Dermis microvascular lymphatic vessel endothelial cell (primary cell): ENCODE data around the gene ATG14. TPM values are rescaled to one million over a fixed set of nuclear protein-coding genes. Genes with fewer than 3 reads are reported as not detected.
"Not testable (repeated sequence)": the region's sequence is repeated elsewhere in the genome, so short reads cannot be mapped to it uniquely, and the experiment has no call there.

Experiments used
- DNase-seq, 2 donors: peaks; one replicate each; pipeline versions ENCODE4 v3.0.0 to v3.0.0-alpha.2; 2010; ENCODE audit warnings: low read depth in 2 of 2
- total RNA-seq: library from RNA; depleted of rRNA; stranded (reverse); fragments of >200 nt; gene quantifications from 2 replicates; pipeline ENCODE4 v1.2.1, GENCODE V29; 2014

ATG14 gene
- total RNA-seq, 1 donor from 2014 or later, result 10.9 TPM

DNA sequence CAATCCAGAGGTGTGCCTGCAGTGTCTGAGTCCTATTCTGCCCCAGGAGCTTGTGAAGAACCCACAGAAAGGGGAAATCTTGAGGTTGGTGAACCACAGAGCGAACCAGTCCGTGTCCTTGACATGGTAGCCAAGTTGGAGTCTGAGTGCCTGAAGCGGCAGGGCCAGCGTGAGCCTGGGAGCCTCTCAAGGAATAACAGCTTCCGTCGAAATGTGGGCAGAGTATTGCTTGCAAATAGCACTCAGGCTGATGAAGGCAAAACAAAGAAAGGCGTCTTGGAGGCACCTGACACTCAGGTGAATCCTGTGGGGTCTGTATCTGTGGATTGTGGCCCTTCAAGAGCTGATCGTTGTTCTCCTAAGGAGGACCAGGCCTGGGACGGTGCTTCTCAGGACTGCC, 60.5 kb downstream of the ATG14 start:
- DNase-seq, result no peak

DNA sequence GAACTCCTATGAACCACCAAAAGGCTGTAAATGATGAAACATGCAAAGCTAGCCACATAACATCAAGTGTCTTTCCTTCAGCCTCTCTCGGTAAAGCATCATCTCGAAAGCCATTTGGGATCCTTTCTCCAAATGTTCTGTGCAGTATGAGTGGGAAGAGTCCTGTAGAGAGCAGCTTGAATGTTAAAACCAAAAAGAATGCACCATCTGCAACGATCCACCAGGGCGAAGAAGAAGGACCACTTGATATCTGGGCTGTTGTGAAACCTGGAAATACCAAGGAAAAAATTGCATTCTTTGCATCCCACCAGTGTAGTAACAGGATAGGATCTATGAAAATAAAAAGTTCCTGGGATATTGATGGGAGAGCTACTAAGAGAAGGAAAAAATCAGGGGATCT, 61.2 kb downstream of the ATG14 start:
- no peak for DNase-seq

DNA sequence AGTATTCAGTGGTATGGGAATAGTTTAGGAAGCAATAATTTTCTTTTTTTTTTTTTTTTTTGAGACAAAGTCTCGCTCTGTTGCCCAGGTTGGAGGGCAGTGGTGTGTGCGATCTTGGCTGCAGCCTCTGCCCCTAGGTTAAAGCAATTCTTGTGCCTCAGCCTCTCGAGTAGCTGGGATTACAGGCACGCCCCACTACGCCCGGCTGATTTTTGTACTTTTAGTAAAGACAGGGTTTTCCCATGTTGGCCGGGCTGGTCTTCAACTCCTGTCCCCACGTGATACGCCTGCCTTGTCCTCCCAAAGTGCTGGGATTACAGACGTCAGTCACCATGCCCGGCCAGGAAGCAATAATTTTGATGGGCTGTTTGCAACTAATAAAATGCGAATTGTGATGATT, 62.1 kb downstream of the ATG14 start:
- no peak for DNase-seq

DNA sequence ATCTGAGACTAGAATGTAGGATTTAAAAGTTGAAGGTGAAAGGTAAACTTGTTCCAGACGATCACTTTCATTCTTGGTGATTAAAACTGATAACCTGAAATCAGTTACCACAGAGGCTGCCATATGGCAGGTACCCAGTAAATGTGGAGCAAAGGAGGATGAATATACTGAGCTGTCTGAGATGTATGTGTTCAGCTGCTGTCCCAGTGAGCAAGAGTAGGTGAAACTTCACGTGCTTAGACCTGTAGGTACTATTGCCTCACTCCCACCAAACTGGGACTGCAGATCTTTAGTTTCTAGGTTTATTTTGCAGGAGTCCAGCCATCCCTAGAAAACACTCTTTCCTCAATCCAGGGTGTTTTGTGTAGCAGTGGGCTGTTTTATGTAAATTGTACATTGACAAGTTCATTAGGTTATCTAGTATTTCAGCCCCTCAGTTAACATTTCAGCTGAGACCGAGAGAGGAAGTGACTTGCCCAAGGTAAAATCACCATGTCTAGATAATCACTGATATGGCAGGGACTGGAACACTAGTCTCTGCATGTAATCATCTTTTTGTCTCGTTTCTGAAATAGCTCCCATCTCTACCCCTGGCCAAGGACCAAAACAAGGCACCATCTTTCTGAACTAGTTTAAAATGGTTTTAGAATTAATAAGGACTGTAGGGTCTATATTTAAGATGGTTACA, 62.7 kb downstream of the ATG14 start:
- no peak for DNase-seq

DNA sequence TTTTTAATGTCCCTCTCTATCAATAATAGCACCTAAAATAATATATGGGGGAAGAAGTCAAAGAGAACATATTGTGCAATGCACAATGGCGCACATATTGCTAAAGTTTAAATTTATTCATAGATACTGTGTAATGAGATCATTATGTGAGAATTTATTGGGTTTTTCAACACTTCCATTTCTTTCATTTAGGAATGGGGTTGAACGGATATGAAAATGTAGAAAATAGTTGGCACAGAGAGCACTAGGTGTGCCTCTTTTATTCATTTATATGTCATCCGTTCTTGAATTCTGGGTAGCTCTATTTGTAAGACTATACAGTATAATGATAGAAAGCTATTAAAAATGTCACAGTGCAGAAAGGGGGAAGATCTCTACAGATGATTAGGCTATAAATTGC, 63.9 kb downstream of the ATG14 start:
- DNase-seq, result no peak

DNA sequence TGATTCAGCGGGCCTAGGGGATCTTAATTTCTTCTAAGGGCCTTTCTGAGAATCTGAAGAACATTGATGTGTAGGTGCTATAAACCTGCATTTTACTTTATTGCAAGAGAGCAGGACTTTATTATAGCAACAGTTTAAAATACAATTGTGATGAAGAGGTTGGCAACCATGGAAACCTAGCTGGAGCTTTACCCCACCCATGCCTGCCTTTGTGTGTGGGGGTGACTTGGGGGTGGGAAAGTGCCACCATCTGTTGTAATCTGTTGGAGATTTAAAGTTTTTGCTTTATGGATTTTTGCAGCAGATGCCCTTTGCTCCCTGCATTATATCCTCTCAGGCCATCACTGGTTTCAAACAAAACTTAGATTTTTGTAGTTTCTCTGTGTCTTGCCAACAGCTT, 64.6 kb downstream of the ATG14 start:
- no peak for DNase-seq

DNA sequence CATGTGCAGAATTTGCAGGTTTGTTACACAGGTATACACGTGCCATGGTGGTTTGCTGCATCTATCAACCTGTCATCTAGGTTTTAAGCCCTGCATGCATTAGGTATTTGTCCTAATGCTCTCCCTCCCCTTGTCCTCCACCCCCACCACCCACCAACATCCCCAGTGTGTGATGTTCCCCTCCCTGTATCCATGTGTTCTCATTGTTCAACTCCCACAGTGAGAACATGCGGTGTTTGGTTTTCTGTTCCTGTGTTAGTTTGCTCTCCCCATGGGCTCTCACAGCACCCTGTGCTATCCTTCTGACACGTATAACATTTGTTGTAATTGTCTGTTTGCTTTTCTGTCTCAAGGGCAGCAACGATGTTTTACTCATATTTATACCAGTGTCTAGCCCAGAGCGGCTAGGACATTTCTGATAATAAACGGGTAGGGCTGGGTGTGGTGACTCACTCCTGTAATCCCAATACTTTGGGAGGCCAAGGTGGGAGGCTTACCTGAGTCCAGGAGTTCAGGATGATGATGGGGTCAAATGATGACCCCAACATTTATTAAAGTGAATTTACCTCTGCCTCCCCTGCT, 67.0 kb downstream of the ATG14 start:
- not testable (repeated sequence) for DNase-seq

DNA sequence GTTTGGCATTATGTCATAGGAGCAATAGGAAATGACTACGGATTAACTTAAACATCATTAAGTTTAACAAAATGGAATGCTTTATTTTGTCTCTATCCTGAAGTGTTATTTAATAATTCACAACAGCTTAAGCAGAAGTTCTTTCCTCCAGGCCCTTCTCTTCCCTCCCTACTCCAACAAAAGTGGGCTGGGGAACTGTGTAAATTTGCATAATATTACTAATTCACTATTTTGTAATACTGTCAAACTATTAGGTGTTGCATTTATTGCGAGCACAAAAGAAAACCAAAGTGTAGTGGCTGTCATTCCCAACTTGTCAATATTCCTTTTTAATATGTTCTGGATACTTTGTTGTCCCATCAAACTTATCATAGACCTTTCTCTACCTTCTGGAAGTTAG, 69.8 kb downstream of the ATG14 start:
- no peak for DNase-seq

DNA sequence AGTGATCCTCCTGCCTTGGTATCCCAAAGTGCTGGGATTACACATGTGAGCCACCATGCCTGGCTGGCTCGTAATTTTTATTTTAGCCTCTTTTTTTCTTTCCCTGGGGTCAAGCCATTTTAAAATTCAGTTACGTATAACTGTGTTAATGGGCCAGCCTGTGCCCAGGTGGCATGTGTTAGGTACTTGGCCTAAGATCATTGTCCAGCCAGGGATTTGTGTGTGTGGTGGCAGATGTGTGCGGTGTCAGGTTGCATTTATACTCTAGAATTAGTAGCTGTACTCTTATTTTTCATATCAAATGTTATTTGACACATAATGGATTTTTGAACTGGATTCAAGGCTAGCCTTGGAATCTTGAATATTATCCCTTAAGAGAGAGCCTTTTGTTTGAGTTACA, 71.1 kb downstream of the ATG14 start:
- no peak for DNase-seq

DNA sequence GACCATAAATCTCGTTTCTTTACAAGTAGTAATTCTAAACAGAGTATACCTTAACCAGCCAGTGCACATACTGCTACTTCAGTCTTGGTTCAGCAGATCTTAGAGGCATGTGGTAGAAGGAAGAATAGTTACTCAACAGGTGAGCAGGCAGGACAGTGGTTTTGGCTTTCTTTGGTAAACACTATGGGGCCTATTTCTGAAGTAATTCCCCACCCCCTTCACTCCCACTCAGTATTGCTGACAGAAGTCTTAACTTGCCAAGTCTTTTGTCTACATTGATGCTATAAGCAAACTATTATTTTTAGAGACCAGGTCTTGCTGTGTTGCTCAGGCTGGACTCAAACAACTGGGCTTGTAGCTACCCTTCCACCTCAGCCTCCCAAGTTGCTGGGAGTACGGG, 71.9 kb downstream of the ATG14 start:
- no peak for DNase-seq

DNA sequence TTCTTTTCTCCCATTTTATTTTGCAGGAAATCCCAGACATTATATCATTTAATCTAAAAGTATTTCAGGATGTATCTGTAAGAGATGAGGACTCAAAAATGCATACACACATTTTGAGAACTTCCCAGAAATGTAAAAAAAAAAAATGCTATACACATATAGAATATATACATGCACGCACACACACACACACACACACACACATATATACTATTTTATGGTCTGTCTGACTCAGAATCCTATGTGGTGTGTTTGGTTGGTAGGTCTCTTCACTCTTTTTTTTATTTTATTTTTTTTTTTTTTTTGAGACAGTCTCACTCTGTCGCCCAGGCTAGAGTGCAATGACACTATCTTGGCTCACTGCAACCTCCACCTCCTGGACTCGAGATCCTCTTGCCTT, 74.9 kb downstream of the ATG14 start:
- DNase-seq, result no peak

DNA sequence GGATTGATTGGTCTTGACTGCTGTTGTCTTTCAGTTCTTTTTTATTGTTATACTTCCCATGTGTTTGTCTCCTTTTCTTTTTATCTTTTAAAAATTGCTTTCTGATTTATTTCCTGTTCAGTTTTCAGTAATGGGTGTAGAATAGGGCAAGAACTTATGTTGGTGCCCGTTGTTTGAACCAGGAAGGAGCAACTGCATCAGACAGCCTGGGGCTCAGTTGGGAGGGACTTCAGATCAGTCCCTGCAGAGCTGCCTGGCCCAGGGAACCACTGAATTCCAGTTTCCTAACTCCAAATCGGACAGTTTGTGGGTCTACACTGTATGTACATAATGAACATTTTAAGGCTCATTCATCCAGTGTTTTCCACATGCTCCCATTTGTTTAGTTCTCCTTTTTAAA, 75.5 kb downstream of the ATG14 start:
- DNase-seq, result peak in 1 of 2 donors; percentile 18

DNA sequence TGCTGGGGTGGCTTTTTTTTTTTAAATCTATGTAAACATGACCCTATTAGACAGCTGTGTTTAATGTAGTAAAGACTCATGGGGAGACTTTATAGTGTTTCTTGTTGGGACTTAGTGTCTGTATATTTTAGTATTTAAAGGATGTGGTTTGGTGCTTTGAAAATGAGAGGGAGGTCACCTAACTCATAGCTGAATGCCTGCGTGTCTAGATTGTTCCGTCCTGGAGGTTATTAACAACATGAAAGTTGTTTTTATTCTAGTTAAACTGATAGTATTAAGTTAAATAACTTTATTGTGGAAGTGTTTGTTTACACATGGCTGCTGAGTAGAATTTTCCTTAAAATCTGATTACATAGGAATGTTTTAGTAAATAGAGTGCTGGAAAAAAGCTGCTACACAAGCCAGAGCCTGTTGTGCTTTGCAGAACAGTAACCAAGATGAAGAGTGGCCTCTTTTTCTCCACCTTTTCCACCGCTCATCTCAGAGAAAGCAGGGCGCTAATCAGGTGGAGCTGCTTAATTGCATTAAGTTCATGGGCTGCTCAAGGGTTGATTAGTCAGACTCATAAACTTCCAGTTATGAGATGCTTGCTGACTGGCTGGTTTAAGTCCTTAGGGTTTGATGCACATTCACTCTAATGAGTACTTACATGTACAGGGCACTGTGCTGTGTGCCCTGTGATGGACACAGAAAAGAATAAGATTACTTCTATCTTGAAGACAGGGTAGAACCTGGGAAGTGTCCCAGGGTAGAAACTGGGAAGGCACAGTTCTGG, 77.7 kb downstream of the ATG14 start:
- no peak for DNase-seq

DNA sequence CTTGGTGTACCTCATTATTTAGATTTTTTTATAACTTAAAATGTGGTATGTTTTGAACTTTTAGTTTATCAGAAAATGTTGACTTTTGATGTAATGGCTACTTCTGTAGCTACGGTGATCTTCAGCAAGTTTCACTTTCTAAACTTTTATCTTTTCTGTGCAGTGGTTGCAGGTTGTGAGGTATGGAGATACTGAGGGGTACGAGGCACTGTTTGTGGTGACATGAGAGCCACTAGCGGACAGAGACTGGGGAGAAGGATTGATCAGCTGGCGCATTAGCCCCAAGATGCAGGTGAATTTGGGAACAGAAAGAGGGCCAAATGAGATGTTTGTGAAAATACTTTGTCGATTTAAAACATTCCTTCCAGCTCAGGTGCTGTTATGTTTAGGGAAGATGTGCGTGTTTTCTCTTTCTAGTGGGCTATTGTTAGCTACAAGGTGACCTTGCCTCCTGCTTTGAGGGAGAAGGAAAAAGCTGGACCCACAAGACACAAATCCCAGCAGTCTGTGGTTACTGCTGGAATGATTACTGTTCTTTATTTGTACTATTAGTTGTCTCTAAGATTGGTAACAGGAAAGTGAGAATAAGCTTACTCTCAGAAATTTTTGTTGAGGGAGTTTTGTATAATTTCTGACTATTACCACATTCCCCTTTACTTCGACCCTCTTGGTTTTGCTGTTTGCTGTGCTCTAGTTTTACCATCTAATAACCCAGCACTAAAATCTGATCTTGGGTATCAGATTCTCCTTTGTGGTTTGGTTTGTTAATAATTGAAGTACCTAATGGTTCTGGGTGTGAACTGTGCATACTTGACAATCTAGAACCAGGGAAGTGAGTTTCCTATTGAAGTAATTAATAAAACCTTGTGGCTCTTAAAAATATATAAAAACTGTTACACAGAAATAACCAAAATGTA, 78.7 kb downstream of the ATG14 start:
- DNase-seq, result no peak

DNA sequence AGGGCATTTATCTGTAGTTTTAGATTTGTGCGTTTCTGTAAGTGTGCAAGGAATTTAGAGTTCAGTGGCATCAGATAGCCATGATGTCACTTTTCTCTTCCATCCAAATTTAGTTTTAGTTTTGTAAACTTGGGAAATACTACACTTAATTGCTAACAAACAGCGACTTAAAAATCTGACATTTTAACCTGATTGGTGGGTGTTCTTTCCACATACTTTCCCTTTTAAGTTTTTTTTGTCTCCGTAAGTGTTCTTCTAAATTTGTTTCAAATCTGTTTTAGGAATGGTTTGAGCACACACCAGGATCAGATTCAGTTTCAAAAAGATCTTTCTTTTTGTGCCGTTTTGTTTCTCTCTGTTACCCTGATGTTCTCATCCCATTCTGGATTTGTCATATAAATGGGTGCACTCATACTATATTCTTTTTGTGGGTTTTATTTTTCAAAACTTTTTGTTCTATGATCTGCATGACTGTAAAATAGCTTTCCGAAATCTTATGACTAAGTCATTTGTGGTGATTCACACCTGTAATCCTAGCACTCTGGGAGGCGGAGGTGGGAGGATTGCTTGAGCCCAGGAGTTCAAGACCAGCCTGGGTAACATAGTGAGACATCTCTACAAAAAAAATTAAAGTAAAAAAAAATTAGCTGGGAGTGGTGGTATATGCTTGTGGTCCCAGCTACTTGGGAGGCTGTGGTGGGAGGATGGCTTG, 81.5 kb downstream of the ATG14 start:
- DNase-seq, result no peak

DNA sequence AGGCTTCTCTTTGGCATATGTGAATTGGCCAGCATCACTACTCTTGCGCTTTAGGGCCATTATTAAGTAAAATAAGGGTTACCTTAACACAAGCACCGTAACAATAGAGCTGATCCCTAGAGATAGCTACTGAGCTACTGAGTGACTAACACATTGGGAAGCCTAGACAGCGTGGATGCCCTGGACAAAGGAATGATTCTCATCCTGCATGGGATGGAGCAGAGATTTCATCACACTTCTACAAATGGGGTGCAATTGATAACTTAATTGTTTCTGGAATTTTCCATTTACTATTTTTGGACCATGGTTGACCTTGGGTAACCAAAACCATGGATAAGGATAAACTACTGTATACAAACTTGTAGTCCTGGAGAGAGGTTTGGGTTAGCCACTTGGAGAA, 83.3 kb downstream of the ATG14 start:
- no peak for DNase-seq

DNA sequence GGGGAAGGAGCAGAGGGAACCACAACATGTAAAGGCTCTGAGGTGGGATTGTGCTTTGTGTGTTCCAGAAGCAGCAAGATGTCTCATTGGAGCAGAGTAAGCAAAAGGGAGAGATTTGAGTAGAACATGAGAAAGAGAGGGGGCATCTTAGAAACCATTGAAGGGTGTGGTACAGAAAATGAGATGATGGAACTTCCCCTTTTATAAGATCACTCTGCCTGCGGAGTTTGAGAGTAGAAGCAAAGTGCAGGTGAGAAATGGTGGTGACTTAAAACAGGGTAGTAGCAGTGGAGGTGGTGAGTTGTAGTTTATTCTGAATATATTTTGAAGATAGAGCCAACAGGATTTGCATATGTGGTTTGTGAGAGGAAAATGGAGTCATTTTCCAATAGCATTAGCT, 84.5 kb downstream of the ATG14 start:
- DNase-seq, result no peak

DNA sequence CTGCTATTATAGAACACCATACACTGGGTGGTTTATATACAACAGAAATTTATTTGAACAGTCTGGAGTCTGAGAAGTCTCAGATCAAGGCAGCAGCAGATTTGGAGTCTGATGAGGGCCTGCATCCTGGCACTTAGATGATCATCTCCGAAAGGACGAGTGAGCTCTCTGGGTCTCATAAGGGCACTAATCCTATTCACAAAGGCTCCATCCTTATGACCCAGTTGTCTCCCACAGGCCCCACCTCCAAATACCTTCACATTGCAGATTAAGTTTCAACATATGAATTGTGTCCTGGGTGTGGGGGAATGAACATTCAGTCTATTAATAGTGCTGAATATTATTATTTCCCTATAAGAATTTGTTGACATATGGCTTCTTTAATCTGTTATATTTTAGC, 86.8 kb downstream of the ATG14 start:
- DNase-seq, result no peak

DNA sequence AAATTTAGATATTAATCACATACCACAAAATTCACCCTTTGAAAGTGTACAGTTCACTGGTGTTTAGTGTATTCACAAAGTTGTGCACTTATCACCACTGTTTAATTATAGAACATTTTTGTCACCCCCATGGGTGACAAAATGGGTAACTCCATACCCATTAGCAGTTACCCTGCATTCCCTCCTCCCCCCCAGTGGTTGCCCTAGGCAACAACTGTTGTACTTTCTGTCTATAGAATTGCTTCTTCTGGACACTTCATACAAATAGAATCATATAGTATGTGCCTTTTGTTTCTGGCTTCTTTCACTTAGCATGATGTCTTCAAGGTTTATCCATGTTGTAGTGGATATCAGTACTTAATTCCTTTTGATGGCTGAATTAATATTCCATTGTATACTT, 87.7 kb downstream of the ATG14 start:
- DNase-seq, result no peak

DNA sequence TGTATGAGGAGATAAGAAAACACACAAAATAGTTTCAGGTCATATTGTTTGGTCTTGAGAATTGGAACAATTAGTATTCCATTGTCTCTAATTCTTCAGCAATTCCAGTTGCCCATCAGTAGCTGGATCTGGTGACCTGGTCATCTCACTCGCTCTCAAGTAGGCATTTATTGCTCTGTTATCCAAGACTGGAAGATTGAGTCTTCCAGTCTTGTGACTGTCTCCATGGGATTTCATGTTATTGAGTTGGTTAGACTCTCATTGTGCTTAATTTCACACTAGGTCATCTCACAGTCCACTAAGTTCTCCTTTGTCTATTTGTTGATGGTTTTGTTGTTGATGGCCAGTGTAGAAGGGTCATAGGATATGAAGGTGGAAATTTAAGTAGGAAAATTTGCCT, 92.9 kb downstream of the ATG14 start:
- no peak for DNase-seq
